Suprapubic skin (tissue), 4 donors: ENCODE results near the gene PKNOX1.

Experiments
- CTCF ChIP-seq, 2 donors: fragments of 200-600 bp in 1 of 2; fragments of 450-650 bp in 1 of 2; sonication (generic) in 1 of 2; IDR thresholded peaks; one replicate each; pipeline ENCODE4 v1.5.1; 2016 to 2019; ENCODE audit warnings: antibody characterized with exemption in 2 of 2, mild to moderate bottlenecking in 1 of 2, moderate library complexity in 1 of 2
- EP300 ChIP-seq: sonication (generic); formaldehyde crosslinking; IDR thresholded peaks from one replicate; pipeline ENCODE4 v1.6.1; 2017; ENCODE audit warnings: antibody characterized with exemption
- POLR2A ChIP-seq, 2 donors: fragments of 450-650 bp; IDR thresholded peaks; one replicate each; pipeline ENCODE4 v1.6.1; 2017; ENCODE audit warnings: antibody characterized with exemption in 2 of 2, mild to moderate bottlenecking in 2 of 2, moderate library complexity in 2 of 2
- POLR2AphosphoS5 ChIP-seq, 3 donors: sonication (generic); formaldehyde crosslinking; IDR thresholded peaks; one replicate each; pipeline ENCODE4 v1.6.1; 2017; ENCODE audit warnings: antibody characterized with exemption in 3 of 3

- TF ChIP-seq POLR2A (IDR thresholded peaks at IDR 0.05) (no peak), CTCF (IDR thresholded peaks at IDR 0.05) (no peak), POLR2AphosphoS5 (IDR thresholded peaks at IDR 0.05) (no peak), EP300 (no peak)
These were observed 9.7 kb upstream of the PKNOX1 start for GRCh38 chr21:42964546-42965210.
